ENCODE measurements around the gene OSBPL5. TPM values are rescaled to one million over a fixed set of nuclear protein-coding genes. Genes with fewer than 3 reads are reported as not detected.

The OSBPL5 gene
- total RNA-seq, 4 donors from 2014 or later = 39.9 to 94.0 (median 66.4) TPM

GRCh38 chr11:3161720-3162409 lies 3.2 kb downstream of the OSBPL5 start:
- peaks cover 0 to 93% (median 51%) of the 10 kb centered on the region in 3 donors for H3K4me1 ChIP-seq
- 70 to 100% methylated on average over 1 to 4 of the region's 7 CpGs for WGBS, 2 donors (ENCODE audit: low coverage in 1 of 2)
- ATAC-seq = no peak
- H3K9me3 ChIP-seq = no peaks in the 10 kb centered on the region
- H3K27me3 ChIP-seq = no peaks in the 10 kb centered on the region
- peaks cover 0 to 5% of the 10 kb centered on the region in 2 donors for H3K36me3 ChIP-seq
- peak overlapping the region in 1 of 2 donors; percentile 93 for H3K4me3 ChIP-seq
- TF ChIP-seq CTCF (IDR thresholded peaks at IDR 0.05) = no peak
- no peak for TF ChIP-seq POLR2AphosphoS5 (IDR thresholded peaks at IDR 0.05)
- TF ChIP-seq POLR2A (IDR thresholded peaks at IDR 0.05) = no peak
- no peak for TF ChIP-seq EP300 (IDR thresholded peaks at IDR 0.05)
- H3K27ac ChIP-seq = peak overlapping the region in 3 of 4 donors; percentile 93 to 95 (median 94)

GRCh38 chr11:3161309-3161708 lies 3.8 kb downstream of the OSBPL5 start:
- peaks cover 0 to 94% (median 54%) of the 10 kb centered on the region in 3 donors for H3K4me1 ChIP-seq
- peak overlapping the region in 3 of 4 donors; percentile 93 to 95 (median 94) for H3K27ac ChIP-seq
- H3K9me3 ChIP-seq = no peaks in the 10 kb centered on the region
- peaks cover 0 to 5% of the 10 kb centered on the region in 2 donors for H3K36me3 ChIP-seq
- WGBS, 2 donors (ENCODE audit: low coverage in 1 of 2) = 6% methylated on average over 2 of the region's 14 CpGs; no CpG with 5 or more reads in 1 of the 2 donors
- no peaks in the 10 kb centered on the region for H3K27me3 ChIP-seq
- ATAC-seq = no peak
- peak overlapping the region in 1 of 2 donors; percentile 65 for H3K4me3 ChIP-seq
- TF ChIP-seq CTCF (IDR thresholded peaks at IDR 0.05) = no peak
- no peak for TF ChIP-seq POLR2A (IDR thresholded peaks at IDR 0.05)
- no peak for TF ChIP-seq POLR2AphosphoS5 (IDR thresholded peaks at IDR 0.05)
- no peak for TF ChIP-seq EP300 (IDR thresholded peaks at IDR 0.05)

GRCh38 chr11:3160252-3161031 lies 4.7 kb downstream of the OSBPL5 start:
- Histone ChIP-seq H3K4me1 (peaks cover 0 to 95% (median 55%) of the 10 kb centered on the region in 3 donors), H3K9me3 (no peaks in the 10 kb centered on the region), H3K36me3 (peaks cover 0 to 5% of the 10 kb centered on the region in 2 donors), H3K4me3 (peak overlapping the region; percentile 43 to 65), H3K27ac (peak overlapping the region; percentile 58 to 95 (median 94)), H3K27me3 (no peaks in the 10 kb centered on the region)
- TF ChIP-seq POLR2AphosphoS5 (IDR thresholded peaks at IDR 0.05) (peak; percentile 54), POLR2A (IDR thresholded peaks at IDR 0.05) (no peak)
- ATAC-seq = peak; percentile 84
- WGBS, 2 donors (ENCODE audit: low coverage in 1 of 2) = 0% methylated on average over 4 of the region's 48 CpGs; no CpG with 5 or more reads in 1 of the 2 donors

- H3K27me3 ChIP-seq = no peaks in the 10 kb centered on the region
- H3K4me3 ChIP-seq = peak overlapping the region; percentile 43 to 65
- H3K4me1 ChIP-seq = peaks cover 0 to 100% (median 58%) of the 10 kb centered on the region in 3 donors
- TF ChIP-seq CTCF (IDR thresholded peaks at IDR 0.05) (no peak), POLR2AphosphoS5 (IDR thresholded peaks at IDR 0.05) (peak; percentile 91)
- H3K36me3 ChIP-seq = peaks cover 0 to 5% of the 10 kb centered on the region in 2 donors
- ATAC-seq = peak; percentile 26
- no peaks in the 10 kb centered on the region for H3K9me3 ChIP-seq
- no CpG with 5 or more reads among the region's 14 CpGs for WGBS, 2 donors (ENCODE audit: low coverage in 1 of 2)
- H3K27ac ChIP-seq = peak overlapping the region; percentile 58 to 95 (median 94)
Observed at GRCh38 chr11:3159296-3160190, 5.6 kb downstream of the OSBPL5 start.

- Histone ChIP-seq H3K4me3 (no peak overlapping the region), H3K27me3 (no peaks in the 10 kb centered on the region), H3K4me1 (peaks cover 0 to 100% (median 61%) of the 10 kb centered on the region in 3 donors), H3K36me3 (peaks cover 0 to 5% of the 10 kb centered on the region in 2 donors), H3K27ac (peak overlapping the region; percentile 58 to 95 (median 94)), H3K9me3 (no peaks in the 10 kb centered on the region)
- WGBS, 2 donors (ENCODE audit: low coverage in 1 of 2) = 44 to 83% methylated on average over 1 to 2 of the region's 13 CpGs
- ATAC-seq = no peak
- no peak for TF ChIP-seq POLR2A (IDR thresholded peaks at IDR 0.05)
- no peak for TF ChIP-seq CTCF (IDR thresholded peaks at IDR 0.05)
- TF ChIP-seq POLR2AphosphoS5 (IDR thresholded peaks at IDR 0.05) = no peak
- TF ChIP-seq EP300 (IDR thresholded peaks at IDR 0.05) = no peak
Observed at GRCh38 chr11:3158821-3159220, 6.3 kb downstream of the OSBPL5 start.
